IMR-90 (cell line): ENCODE results near the gene LRRK2. TPM values are rescaled to one million over a fixed set of nuclear protein-coding genes. Genes with fewer than 3 reads are reported as not detected.

Experiments
- ATAC-seq: fragments of 200-7000 bp; cut with Tn5 transposase; 2 replicates; pipeline ENCODE4 v1.9.1; 2020; ENCODE audit warnings: low read depth, mild to moderate bottlenecking, moderate library complexity
- BruUV-seq: library from RNA; stranded (reverse); fragments of 400-500 nt; replicated peaks from 2 replicates; lab custom pipeline; 2021; lab: Mats Ljungman, UMichigan
- CTCF ChIA-PET: fragments of 300-600 bp; formaldehyde crosslinking; extraction: SDS; loops from one replicate; lab custom pipeline; 2021; ENCODE audit warnings: antibody characterized with exemption; lab: Yijun Ruan, JAX
- POLR2A ChIA-PET: fragments of 300-600 bp; sonication (Branson Sonifier 250); formaldehyde crosslinking; loops from one replicate; lab custom pipeline; 2022; ENCODE audit warnings: antibody characterized with exemption; ENCODE audit not compliant: unreplicated experiment; lab: Charles Lee
- DNase-seq: peaks from one replicate; pipeline ENCODE4 v3.0.0; 2013
- H2AFZ ChIP-seq: replicated peaks from 2 replicates; pipeline ENCODE3; 2013; ENCODE audit warnings: low read length, mild to moderate bottlenecking; ENCODE audit not compliant: poor library complexity
- H2AK5ac ChIP-seq: 2 replicates; pipeline ENCODE4 v1.6.1; 2013; ENCODE audit warnings: low read depth, low read length, inconsistent platforms
- H2AK9ac ChIP-seq: replicated peaks from 2 replicates; pipeline ENCODE3; 2013; ENCODE audit warnings: mild to moderate bottlenecking, low read depth, low read length, moderate library complexity; ENCODE audit not compliant: poor library complexity
- H2BK120ac ChIP-seq: 2 replicates; pipeline ENCODE4 v1.6.1; 2013; ENCODE audit warnings: low read depth, low read length, inconsistent platforms
- H2BK15ac ChIP-seq: 3 replicates; pipeline ENCODE4 v1.6.1; 2013; ENCODE audit warnings: low read depth, low read length, inconsistent platforms
- H2BK20ac ChIP-seq: 2 replicates; pipeline ENCODE4 v1.6.1; 2013; ENCODE audit warnings: low read depth, mild to moderate bottlenecking, inconsistent platforms, low read length, moderate library complexity
- H2BK5ac ChIP-seq: 2 replicates; pipeline ENCODE4 v1.6.1; 2013; ENCODE audit warnings: mild to moderate bottlenecking, low read depth, low read length, inconsistent platforms; ENCODE audit not compliant: poor library complexity, severe bottlenecking
- H3K14ac ChIP-seq: replicated peaks from 2 replicates; pipeline ENCODE4 v1.6.1; 2013; ENCODE audit warnings: low read depth, low read length, inconsistent platforms
- H3K18ac ChIP-seq: 2 replicates; pipeline ENCODE4 v1.6.1; 2013; ENCODE audit warnings: low read depth, low read length, control low read depth
- H3K23ac ChIP-seq: 2 replicates; pipeline ENCODE4 v1.6.1; 2013; ENCODE audit warnings: low read depth, low read length, inconsistent platforms
- H3K27ac ChIP-seq: 2 replicates; pipeline ENCODE4 v1.5.1; 2013; ENCODE audit warnings: mild to moderate bottlenecking, control low read depth, low read length; ENCODE audit not compliant: insufficient read depth
- H3K27me3 ChIP-seq: 2 replicates; pipeline ENCODE4 v1.6.1; 2013; ENCODE audit warnings: low read length; ENCODE audit not compliant: control insufficient read depth, insufficient read depth
- H3K36me3 ChIP-seq: 2 replicates; pipeline ENCODE4 v1.6.1; 2013; ENCODE audit warnings: low read length, mixed read lengths; ENCODE audit not compliant: control insufficient read depth, insufficient read depth
- H3K4ac ChIP-seq: 2 replicates; pipeline ENCODE4 v1.6.1; 2013; ENCODE audit warnings: low read depth, low read length, inconsistent platforms
- H3K4me1 ChIP-seq: 2 replicates; pipeline ENCODE4 v1.6.1; 2013; ENCODE audit warnings: low read length, mixed read lengths; ENCODE audit not compliant: control insufficient read depth, insufficient read depth
- H3K4me2 ChIP-seq: 2 replicates; pipeline ENCODE4 v1.6.1; 2013; ENCODE audit warnings: low read depth, mild to moderate bottlenecking, control low read depth, low read length, moderate library complexity
- H3K4me3 ChIP-seq: 2 replicates; pipeline ENCODE4 v1.5.1; 2013; ENCODE audit warnings: low read depth, mild to moderate bottlenecking, control low read depth, low read length, moderate library complexity; ENCODE audit not compliant: insufficient read depth
- H3K56ac ChIP-seq: 2 replicates; pipeline ENCODE4 v1.6.1; 2013; ENCODE audit warnings: low read length, inconsistent platforms; ENCODE audit not compliant: insufficient read depth; ENCODE audit errors: extremely low read depth
- H3K79me1 ChIP-seq, 2 experiments: 2 replicates each; pipeline ENCODE4 v1.6.1; 2013; ENCODE audit warnings: low read length in 2 of 2, inconsistent platforms in 1 of 2, low read depth in 1 of 2
- H3K9ac ChIP-seq: 2 replicates; pipeline ENCODE4 v1.6.1; 2013; ENCODE audit warnings: low read depth, low read length, control low read depth
- H3K9me1 ChIP-seq: 2 replicates; pipeline ENCODE4 v1.6.1; 2013; ENCODE audit warnings: low read length, inconsistent platforms; ENCODE audit not compliant: insufficient read depth
- H3K9me3 ChIP-seq: 2 replicates; pipeline ENCODE4 v1.6.1; 2013; ENCODE audit warnings: low read length; ENCODE audit not compliant: control insufficient read depth, insufficient read depth
- H4K20me1 ChIP-seq: 2 replicates; pipeline ENCODE4 v1.6.1; 2013; ENCODE audit warnings: low read length, inconsistent platforms; ENCODE audit not compliant: insufficient read depth
- H4K5ac ChIP-seq: 2 replicates; pipeline ENCODE4 v1.6.1; 2013; ENCODE audit warnings: mild to moderate bottlenecking, low read depth, low read length, control low read depth
- H4K8ac ChIP-seq, 2 experiments: 2 replicates each; pipeline ENCODE4 v1.6.1; 2013; ENCODE audit warnings: low read depth in 2 of 2, low read length in 2 of 2, control low read depth in 1 of 2, inconsistent platforms in 1 of 2
- H4K91ac ChIP-seq: 2 replicates; pipeline ENCODE4 v1.6.1; 2013; ENCODE audit warnings: low read depth, low read length, inconsistent platforms; ENCODE audit not compliant: insufficient read depth
- BHLHE40 ChIP-seq: fragments of 150-350 bp; IDR thresholded peaks from 2 replicates; pipeline ENCODE4 v1.6.1; 2016; ENCODE audit warnings: mild to moderate bottlenecking, low read depth, low read length
- CHD1 ChIP-seq: IDR thresholded peaks from 2 replicates; pipeline ENCODE4 v1.6.1; 2012; ENCODE audit warnings: low read depth, low read length, improper control_type of control experiment
- CTCF ChIP-seq: conservative IDR thresholded peaks from 2 replicates; pipeline ENCODE4 v1.5.1; 2012; ENCODE audit warnings: mild to moderate bottlenecking, low read depth, low read length, improper control_type of control experiment
- ELK1 ChIP-seq: fragments of 150-350 bp; IDR thresholded peaks from 2 replicates; pipeline ENCODE4 v1.6.1; 2016; ENCODE audit warnings: low read depth, mild to moderate bottlenecking, low read length, moderate library complexity, borderline replicate concordance
- FOS ChIP-seq: fragments of 150-350 bp; IDR thresholded peaks from 2 replicates; pipeline ENCODE4 v1.6.1; 2016; ENCODE audit warnings: low read depth, low read length
- MAFK ChIP-seq: IDR thresholded peaks from 2 replicates; pipeline ENCODE4 v1.6.1; 2012; ENCODE audit warnings: low read depth, low read length, improper control_type of control experiment
- MAZ ChIP-seq: IDR thresholded peaks from 2 replicates; pipeline ENCODE4 v1.6.1; 2012; ENCODE audit warnings: low read depth, mild to moderate bottlenecking, low read length, improper control_type of control experiment, moderate library complexity, borderline replicate concordance
- MXI1 ChIP-seq: IDR thresholded peaks from 2 replicates; pipeline ENCODE4 v1.6.1; 2012; ENCODE audit warnings: low read depth, mild to moderate bottlenecking, low read length, moderate library complexity, borderline replicate concordance
- NFE2L2 ChIP-seq: fragments of 150-350 bp; IDR thresholded peaks from 2 replicates; pipeline ENCODE4 v1.6.1; 2016; ENCODE audit warnings: low read depth, mild to moderate bottlenecking, low read length
- RAD21 ChIP-seq: IDR thresholded peaks from 2 replicates; pipeline ENCODE4 v1.6.1; 2012; ENCODE audit warnings: low read length, improper control_type of control experiment
- RCOR1 ChIP-seq: IDR thresholded peaks from 2 replicates; pipeline ENCODE4 v1.6.1; 2012; ENCODE audit warnings: mild to moderate bottlenecking, low read length, improper control_type of control experiment; ENCODE audit not compliant: insufficient replicate concordance
- RFX5 ChIP-seq: IDR thresholded peaks from 2 replicates; pipeline ENCODE4 v1.8.0; 2012; ENCODE audit warnings: low read depth, mild to moderate bottlenecking, low read length, moderate library complexity
- SMC3 ChIP-seq: fragments of 150-350 bp; IDR thresholded peaks from 2 replicates; pipeline ENCODE4 v1.6.1; 2016; ENCODE audit warnings: low read depth, mild to moderate bottlenecking, antibody characterized with exemption, low read length, moderate library complexity
- USF2 ChIP-seq: fragments of 150-350 bp; IDR thresholded peaks from 2 replicates; pipeline ENCODE4 v1.6.1; 2017; ENCODE audit warnings: mild to moderate bottlenecking, antibody characterized with exemption, low read length, low read depth
- WGBS, 2 experiments: methylation state at CpG; one replicate each; pipeline versions ENCODE4 v1.1.5 to v1.1.7; 2013; ENCODE audit warnings: missing lambda C conversion rate in 2 of 2; ENCODE audit not compliant: insufficient read length in 1 of 2; ENCODE audit errors: extremely low coverage in 2 of 2; 5-methylcytosine and 5-hydroxymethylcytosine counted together
- dilution Hi-C: fragments of 300-500 bp; cut with HindIII; formaldehyde crosslinking; loops from one replicate; pipeline ENCODE4 v1.14.3; 2018; ENCODE audit warnings: low sequenced_read_pairs; ENCODE audit not compliant: unreplicated experiment
- in situ Hi-C: fragments of 300-500 bp; cut with MboI; formaldehyde crosslinking; loops from 3 replicates; pipeline ENCODE4 v1.14.3; 2019; ENCODE audit warnings: low sequenced_read_pairs, inconsistent platforms, mixed read lengths
- intact Hi-C: fragments of 100-400 bp; cut with micrococcal nuclease; formaldehyde crosslinking; loops from 2 replicates; pipeline ENCODE4 v1.10.0; 2022
- polyA plus RNA-seq, 3 experiments: library from polyadenylated mRNA; depleted of rRNA; stranded (reverse); fragments of >200 nt; gene quantifications; 2 replicates each; pipeline ENCODE4 v1.2.3, GENCODE V29; 2012; ENCODE audit warnings: low replicate concordance in 1 of 3
- total RNA-seq: library from RNA; depleted of rRNA; stranded (reverse); fragments of >200 nt; gene quantifications from 2 replicates; pipeline ENCODE4 v1.2.3, GENCODE V29; 2012

LRRK2 gene
- total and polyA plus RNA-seq, 2 of the 4 experiments (the other 2 are of a cell fraction): 0.17 to 0.54 TPM

GRCh38 chr12:40343124-40343523, 118.3 kb downstream of the LRRK2 start:
- H2BK120ac ChIP-seq: no peak overlapping the region
- no peaks in the 10 kb centered on the region for H3K4me1 ChIP-seq
- no peaks in the 10 kb centered on the region for H4K20me1 ChIP-seq
- ATAC-seq: no peak
- no peak overlapping the region for H3K9ac ChIP-seq
- H3K18ac ChIP-seq: no peak overlapping the region
- H3K27ac ChIP-seq: no peak overlapping the region
- H2BK20ac ChIP-seq: no peak overlapping the region
- WGBS, 2 experiments: no CpG with 5 or more reads among the region's 4 CpGs
- no peaks in the 10 kb centered on the region for H3K79me1 ChIP-seq
- no peak overlapping the region for H2BK5ac ChIP-seq
- H3K4ac ChIP-seq: no peak overlapping the region
- dilution Hi-C loops: no loop called here
- no peak overlapping the region for H3K4me3 ChIP-seq
- no peak overlapping the region for H4K91ac ChIP-seq
- no peak overlapping the region for H2AK9ac ChIP-seq
- POLR2A ChIA-PET: no interaction called here
- H3K9me3 ChIP-seq: no peaks in the 10 kb centered on the region
- no peak overlapping the region for H3K56ac ChIP-seq
- H3K27me3 ChIP-seq: no peaks in the 10 kb centered on the region
- H3K36me3 ChIP-seq: no peaks in the 10 kb centered on the region
- no TSS peak for BruUV-seq
- H3K9me1 ChIP-seq: no peaks in the 10 kb centered on the region
- no peak overlapping the region for H4K5ac ChIP-seq
- H4K8ac ChIP-seq: no peak overlapping the region
- no peak overlapping the region for H3K23ac ChIP-seq
- intact Hi-C loops: no loop called here
- H2BK15ac ChIP-seq: no peak overlapping the region
- no peak overlapping the region for H3K14ac ChIP-seq
- in situ Hi-C loops: no loop called here
- no peak overlapping the region for H2AFZ ChIP-seq
- H3K4me2 ChIP-seq: no peak overlapping the region
- no peak for TF ChIP-seq CTCF
- no peak for TF ChIP-seq MAZ
- TF ChIP-seq BHLHE40: no peak
- TF ChIP-seq RCOR1: no peak
- no peak for TF ChIP-seq SMC3
- TF ChIP-seq NFE2L2: no peak
- no peak for TF ChIP-seq MXI1
- no peak for TF ChIP-seq FOS
- TF ChIP-seq CHD1: no peak
- no peak for TF ChIP-seq RFX5
- TF ChIP-seq MAFK: no peak
- no peak for TF ChIP-seq RAD21
- TF ChIP-seq USF2: no peak
- no peak for TF ChIP-seq ELK1
- no peak for DNase-seq
- H2AK5ac ChIP-seq: no peak overlapping the region
- CTCF ChIA-PET: no interaction called here
